Testis (tissue), 2 donors: ENCODE data around the gene IGSF9B.

Source experiments
- CTCF ChIP-seq, 3 experiments: fragments of 450-650 bp in 2 of 3; fragments of 200-600 bp in 1 of 3; sonication (generic) in 1 of 3; IDR thresholded peaks; one replicate each; pipeline ENCODE4 v1.5.1; 2016 to 2019; ENCODE audit warnings: antibody characterized with exemption in 3 of 3, mild to moderate bottlenecking in 2 of 3, moderate library complexity in 1 of 3
- POLR2A ChIP-seq: fragments of 450-650 bp; IDR thresholded peaks from one replicate; pipeline ENCODE4 v1.6.1; 2017; ENCODE audit warnings: antibody characterized with exemption, mild to moderate bottlenecking, moderate library complexity

- TF ChIP-seq CTCF (IDR thresholded peaks at IDR 0.05) (peak in 1 of 3 experiments; percentile 28), POLR2A (no peak)
Measured at GRCh38 chr11:133966921-133967598, 10.3 kb upstream of the IGSF9B start.
